ENCODE data around the gene THAP11. TPM values are rescaled to one million over a fixed set of nuclear protein-coding genes. Genes with fewer than 3 reads are reported as not detected.

Gene THAP11
- polyA plus RNA-seq, 1 of the 3 experiments (the other 2 are of a cell fraction), result 34.8 TPM

DNA sequence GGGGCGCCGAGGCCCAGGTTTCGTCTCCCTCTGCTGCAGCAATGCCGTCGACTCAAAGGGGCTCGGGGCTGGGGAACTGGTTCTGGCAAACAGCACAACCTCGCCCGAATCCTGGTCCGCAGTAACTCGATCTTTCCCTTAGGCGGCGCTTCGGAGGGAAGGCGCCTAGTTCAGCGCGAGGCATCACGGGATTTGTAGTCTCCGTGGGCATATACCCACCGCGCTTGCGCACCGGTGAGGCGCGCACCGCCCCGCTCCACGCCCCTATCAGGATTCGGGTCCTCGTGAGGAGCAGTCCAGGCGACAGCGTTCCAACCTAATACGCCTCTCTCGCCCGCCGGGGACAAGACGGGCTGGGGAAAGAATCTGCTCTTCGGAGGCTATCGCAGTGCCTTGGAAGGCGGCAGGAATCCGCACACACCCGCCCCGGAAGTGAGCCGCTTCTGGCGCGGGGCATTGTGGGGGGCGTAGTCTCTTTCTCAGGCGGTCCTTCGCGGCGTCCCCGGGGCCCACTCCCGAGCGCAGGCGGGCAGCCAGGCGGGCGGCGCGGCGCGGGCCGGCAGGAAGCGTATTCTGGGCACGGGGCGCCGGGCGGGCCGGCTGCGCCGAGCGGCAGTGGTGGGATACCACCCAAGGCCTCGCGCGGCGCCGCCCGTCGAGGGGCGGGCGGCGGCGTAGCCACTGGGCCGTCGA is at the start of gene THAP11 (continued):
- TF ChIP-seq, protein P1, sequence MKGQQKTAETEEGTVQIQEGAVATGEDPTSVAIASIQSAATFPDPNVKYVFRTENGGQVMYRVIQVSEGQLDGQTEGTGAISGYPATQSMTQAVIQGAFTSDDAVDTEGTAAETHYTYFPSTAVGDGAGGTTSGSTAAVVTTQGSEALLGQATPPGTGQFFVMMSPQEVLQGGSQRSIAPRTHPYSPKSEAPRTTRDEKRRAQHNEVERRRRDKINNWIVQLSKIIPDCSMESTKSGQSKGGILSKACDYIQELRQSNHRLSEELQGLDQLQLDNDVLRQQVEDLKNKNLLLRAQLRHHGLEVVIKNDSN (IDR thresholded peaks at IDR 0.05; ENCODE audit: borderline replicate concordance, low read depth), result no peak
- TF ChIP-seq SMC3 (IDR thresholded peaks at IDR 0.05; ENCODE audit: low read depth, low read length) (peak; percentile 43; the same call in 1 of the 2 replicates), ELF1 (IDR thresholded peaks at IDR 0.05) (peak; percentile 48)

DNA sequence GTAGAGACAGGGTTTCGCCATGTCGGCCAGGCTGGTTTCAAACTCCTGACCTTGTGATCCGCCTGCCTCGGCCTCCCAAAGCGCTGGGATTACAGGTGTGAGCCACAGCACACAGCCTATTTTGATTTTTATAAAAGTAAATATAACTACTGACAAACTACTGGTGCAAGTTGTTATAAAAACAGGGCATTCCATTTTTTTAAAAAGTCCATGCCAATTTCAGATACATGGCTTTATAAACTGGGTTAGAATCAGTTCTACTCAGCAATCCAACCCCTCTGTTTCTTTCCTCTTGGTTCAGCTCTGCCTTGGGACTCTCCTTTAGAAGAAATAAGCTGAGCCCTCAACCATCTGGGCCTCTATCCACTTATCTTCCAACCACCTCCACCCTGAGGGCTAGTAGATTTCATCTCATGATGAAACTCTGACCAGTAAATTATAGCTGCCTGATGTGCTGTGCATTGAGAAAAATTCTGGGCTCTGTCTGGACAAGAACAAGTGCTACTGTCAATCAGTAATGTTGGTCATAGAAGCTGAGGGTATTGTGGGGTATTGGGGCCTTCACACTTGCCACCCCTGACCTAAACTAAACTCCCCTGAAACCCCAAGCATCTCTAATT is 45.9 kb upstream of the THAP11 start:
- Histone ChIP-seq H3K9me2 (no peaks in the 10 kb centered on the region), H3K27ac (ENCODE audit: low read depth in 2 of 2, low read length in 1 of 2) (no peak overlapping the region), H3K27me3 (ENCODE audit: insufficient read depth) (no peaks in the 10 kb centered on the region), H3F3A (replicated peaks; ENCODE audit: insufficient read depth) (no peaks in the 10 kb centered on the region), H3K36me3 (replicated peaks in 1 of 2; ENCODE audit: control insufficient read depth in 1 of 2, insufficient read depth in 2 of 2, low read length in 1 of 2) (no peaks in the 10 kb centered on the region), H3K4me2 (no peak overlapping the region), H3K9ac (no peak overlapping the region), H3K4me3 (ENCODE audit: low read depth in 2 of 2, low read length in 1 of 2) (no peak overlapping the region), H3K9me3 (no peaks in the 10 kb centered on the region), H4K20me1 (ENCODE audit: insufficient read depth) (peaks cover under 1% of the 10 kb centered on the region; the same call in 1 of the 2 replicates), H3K4me1 (ENCODE audit: control insufficient read depth in 1 of 2, insufficient read depth in 2 of 2, low read depth in 1 of 2, low read length in 1 of 2) (peaks cover 3 to 6% of the 10 kb centered on the region in 2 experiments; a peak in 1 of 4 replicates), H2AFZ (ENCODE audit: low read depth) (no peak overlapping the region), H3K79me2 (ENCODE audit: insufficient read depth) (peaks cover 65% of the 10 kb centered on the region)
- ChIA-PET CTCF (interaction anchor here (1.2 to 2.8 kb wide), 4 partner anchors 11 to 25 kb away, joined by 3 to 16 read pairs (median 4); partner anchors contain the start of gene TSNAXIP1), POLR2A (interaction anchor here (0.7 kb wide), 1 partner anchor 400 kb away, joined by 3 read pairs; no protein-coding TSS in a partner anchor)
- DNase-seq, result no peak
- 99% methylated on average over 5 of the region's 5 CpGs for WGBS (ENCODE audit: low lambda C conversion rate)
- TF ChIP-seq SIN3A (IDR thresholded peaks at IDR 0.05; ENCODE audit: borderline replicate concordance, low read depth, low read length) (no peak), SMC3 (IDR thresholded peaks at IDR 0.05; ENCODE audit: low read depth, low read length) (no peak), MEF2A (IDR thresholded peaks at IDR 0.05; ENCODE audit: borderline replicate concordance, low read depth) (no peak), GABPA (IDR thresholded peaks at IDR 0.05; ENCODE audit: low read depth) (no peak), RCOR1 (IDR thresholded peaks at IDR 0.05; ENCODE audit: low read length) (no peak), NRF1 (IDR thresholded peaks at IDR 0.05; ENCODE audit: low read depth, low read length) (no peak), NFIC (IDR thresholded peaks at IDR 0.05; ENCODE audit: borderline replicate concordance) (no peak), FOXJ3 (CRISPR knock-in tag; IDR thresholded peaks at IDR 0.05) (no peak)
- TF ChIP-seq, protein P2, sequence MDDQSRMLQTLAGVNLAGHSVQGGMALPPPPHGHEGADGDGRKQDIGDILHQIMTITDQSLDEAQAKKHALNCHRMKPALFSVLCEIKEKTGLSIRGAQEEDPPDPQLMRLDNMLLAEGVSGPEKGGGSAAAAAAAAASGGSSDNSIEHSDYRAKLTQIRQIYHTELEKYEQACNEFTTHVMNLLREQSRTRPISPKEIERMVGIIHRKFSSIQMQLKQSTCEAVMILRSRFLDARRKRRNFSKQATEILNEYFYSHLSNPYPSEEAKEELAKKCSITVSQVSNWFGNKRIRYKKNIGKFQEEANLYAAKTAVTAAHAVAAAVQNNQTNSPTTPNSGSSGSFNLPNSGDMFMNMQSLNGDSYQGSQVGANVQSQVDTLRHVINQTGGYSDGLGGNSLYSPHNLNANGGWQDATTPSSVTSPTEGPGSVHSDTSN (IDR thresholded peaks at IDR 0.05), result no peak
- TF ChIP-seq, protein P3, sequence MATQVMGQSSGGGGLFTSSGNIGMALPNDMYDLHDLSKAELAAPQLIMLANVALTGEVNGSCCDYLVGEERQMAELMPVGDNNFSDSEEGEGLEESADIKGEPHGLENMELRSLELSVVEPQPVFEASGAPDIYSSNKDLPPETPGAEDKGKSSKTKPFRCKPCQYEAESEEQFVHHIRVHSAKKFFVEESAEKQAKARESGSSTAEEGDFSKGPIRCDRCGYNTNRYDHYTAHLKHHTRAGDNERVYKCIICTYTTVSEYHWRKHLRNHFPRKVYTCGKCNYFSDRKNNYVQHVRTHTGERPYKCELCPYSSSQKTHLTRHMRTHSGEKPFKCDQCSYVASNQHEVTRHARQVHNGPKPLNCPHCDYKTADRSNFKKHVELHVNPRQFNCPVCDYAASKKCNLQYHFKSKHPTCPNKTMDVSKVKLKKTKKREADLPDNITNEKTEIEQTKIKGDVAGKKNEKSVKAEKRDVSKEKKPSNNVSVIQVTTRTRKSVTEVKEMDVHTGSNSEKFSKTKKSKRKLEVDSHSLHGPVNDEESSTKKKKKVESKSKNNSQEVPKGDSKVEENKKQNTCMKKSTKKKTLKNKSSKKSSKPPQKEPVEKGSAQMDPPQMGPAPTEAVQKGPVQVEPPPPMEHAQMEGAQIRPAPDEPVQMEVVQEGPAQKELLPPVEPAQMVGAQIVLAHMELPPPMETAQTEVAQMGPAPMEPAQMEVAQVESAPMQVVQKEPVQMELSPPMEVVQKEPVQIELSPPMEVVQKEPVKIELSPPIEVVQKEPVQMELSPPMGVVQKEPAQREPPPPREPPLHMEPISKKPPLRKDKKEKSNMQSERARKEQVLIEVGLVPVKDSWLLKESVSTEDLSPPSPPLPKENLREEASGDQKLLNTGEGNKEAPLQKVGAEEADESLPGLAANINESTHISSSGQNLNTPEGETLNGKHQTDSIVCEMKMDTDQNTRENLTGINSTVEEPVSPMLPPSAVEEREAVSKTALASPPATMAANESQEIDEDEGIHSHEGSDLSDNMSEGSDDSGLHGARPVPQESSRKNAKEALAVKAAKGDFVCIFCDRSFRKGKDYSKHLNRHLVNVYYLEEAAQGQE (IDR thresholded peaks at IDR 0.05; ENCODE audit: low read depth, low read length), result no peak
- TF ChIP-seq, protein P4, sequence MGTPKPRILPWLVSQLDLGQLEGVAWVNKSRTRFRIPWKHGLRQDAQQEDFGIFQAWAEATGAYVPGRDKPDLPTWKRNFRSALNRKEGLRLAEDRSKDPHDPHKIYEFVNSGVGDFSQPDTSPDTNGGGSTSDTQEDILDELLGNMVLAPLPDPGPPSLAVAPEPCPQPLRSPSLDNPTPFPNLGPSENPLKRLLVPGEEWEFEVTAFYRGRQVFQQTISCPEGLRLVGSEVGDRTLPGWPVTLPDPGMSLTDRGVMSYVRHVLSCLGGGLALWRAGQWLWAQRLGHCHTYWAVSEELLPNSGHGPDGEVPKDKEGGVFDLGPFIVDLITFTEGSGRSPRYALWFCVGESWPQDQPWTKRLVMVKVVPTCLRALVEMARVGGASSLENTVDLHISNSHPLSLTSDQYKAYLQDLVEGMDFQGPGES (IDR thresholded peaks at IDR 0.05; ENCODE audit: low read depth, low read length), result no peak
- TF ChIP-seq, protein P5, sequence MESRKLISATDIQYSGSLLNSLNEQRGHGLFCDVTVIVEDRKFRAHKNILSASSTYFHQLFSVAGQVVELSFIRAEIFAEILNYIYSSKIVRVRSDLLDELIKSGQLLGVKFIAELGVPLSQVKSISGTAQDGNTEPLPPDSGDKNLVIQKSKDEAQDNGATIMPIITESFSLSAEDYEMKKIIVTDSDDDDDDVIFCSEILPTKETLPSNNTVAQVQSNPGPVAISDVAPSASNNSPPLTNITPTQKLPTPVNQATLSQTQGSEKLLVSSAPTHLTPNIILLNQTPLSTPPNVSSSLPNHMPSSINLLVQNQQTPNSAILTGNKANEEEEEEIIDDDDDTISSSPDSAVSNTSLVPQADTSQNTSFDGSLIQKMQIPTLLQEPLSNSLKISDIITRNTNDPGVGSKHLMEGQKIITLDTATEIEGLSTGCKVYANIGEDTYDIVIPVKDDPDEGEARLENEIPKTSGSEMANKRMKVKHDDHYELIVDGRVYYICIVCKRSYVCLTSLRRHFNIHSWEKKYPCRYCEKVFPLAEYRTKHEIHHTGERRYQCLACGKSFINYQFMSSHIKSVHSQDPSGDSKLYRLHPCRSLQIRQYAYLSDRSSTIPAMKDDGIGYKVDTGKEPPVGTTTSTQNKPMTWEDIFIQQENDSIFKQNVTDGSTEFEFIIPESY (IDR thresholded peaks at IDR 0.05; ENCODE audit: borderline replicate concordance, low read depth), result no peak
